Measurements from ENCODE around the gene TCF15.
A peak's percentile ranks its signal among the peaks of the same experiment; 100 is the strongest.

The TCF15 gene

DNA sequence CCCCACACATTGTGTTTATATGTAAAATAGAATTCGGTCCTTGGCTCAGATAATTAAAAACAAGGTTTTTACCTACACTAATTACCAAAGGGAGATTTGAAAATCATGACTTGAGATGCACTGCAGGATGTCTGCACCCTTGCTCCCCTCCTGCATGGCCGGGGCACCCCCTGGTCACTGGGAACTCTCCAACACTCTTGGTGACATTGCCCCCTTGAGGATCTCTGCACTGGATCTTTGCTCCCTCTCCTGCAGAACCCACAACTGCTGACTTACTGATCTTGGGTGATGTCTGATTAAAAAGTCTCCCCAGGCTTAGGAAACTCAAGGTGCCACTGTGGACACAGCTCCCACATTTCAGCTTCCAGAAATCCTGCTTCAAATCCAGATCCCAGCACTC lies 49.4 kb downstream of the TCF15 start:
- TF ChIP-seq ZC3H10 (CRISPR knock-in tag; IDR thresholded peaks at IDR 0.05) (no peak), ISL1 (CRISPR knock-in tag; IDR thresholded peaks at IDR 0.05) (no peak), TCF4 (CRISPR knock-in tag; IDR thresholded peaks at IDR 0.05; ENCODE audit: borderline replicate concordance) (no peak), GLIS3 (CRISPR knock-in tag; IDR thresholded peaks at IDR 0.05) (no peak), ZFP30 (CRISPR knock-in tag; IDR thresholded peaks at IDR 0.05) (no peak), PPARA (CRISPR knock-in tag; IDR thresholded peaks at IDR 0.05; ENCODE audit: borderline replicate concordance) (no peak)
- TF ChIP-seq, protein P1, sequence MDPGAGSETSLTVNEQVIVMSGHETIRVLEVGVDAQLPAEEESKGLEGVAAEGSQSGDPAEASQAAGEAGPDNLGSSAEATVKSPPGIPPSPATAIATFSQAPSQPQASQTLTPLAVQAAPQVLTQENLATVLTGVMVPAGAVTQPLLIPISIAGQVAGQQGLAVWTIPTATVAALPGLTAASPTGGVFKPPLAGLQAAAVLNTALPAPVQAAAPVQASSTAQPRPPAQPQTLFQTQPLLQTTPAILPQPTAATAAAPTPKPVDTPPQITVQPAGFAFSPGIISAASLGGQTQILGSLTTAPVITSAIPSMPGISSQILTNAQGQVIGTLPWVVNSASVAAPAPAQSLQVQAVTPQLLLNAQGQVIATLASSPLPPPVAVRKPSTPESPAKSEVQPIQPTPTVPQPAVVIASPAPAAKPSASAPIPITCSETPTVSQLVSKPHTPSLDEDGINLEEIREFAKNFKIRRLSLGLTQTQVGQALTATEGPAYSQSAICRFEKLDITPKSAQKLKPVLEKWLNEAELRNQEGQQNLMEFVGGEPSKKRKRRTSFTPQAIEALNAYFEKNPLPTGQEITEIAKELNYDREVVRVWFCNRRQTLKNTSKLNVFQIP (CRISPR knock-in tag; IDR thresholded peaks at IDR 0.05; ENCODE audit: borderline replicate concordance, low read depth), result no peak
- TF ChIP-seq, protein P2, sequence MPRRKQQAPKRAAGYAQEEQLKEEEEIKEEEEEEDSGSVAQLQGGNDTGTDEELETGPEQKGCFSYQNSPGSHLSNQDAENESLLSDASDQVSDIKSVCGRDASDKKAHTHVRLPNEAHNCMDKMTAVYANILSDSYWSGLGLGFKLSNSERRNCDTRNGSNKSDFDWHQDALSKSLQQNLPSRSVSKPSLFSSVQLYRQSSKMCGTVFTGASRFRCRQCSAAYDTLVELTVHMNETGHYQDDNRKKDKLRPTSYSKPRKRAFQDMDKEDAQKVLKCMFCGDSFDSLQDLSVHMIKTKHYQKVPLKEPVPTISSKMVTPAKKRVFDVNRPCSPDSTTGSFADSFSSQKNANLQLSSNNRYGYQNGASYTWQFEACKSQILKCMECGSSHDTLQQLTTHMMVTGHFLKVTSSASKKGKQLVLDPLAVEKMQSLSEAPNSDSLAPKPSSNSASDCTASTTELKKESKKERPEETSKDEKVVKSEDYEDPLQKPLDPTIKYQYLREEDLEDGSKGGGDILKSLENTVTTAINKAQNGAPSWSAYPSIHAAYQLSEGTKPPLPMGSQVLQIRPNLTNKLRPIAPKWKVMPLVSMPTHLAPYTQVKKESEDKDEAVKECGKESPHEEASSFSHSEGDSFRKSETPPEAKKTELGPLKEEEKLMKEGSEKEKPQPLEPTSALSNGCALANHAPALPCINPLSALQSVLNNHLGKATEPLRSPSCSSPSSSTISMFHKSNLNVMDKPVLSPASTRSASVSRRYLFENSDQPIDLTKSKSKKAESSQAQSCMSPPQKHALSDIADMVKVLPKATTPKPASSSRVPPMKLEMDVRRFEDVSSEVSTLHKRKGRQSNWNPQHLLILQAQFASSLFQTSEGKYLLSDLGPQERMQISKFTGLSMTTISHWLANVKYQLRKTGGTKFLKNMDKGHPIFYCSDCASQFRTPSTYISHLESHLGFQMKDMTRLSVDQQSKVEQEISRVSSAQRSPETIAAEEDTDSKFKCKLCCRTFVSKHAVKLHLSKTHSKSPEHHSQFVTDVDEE (CRISPR knock-in tag; IDR thresholded peaks at IDR 0.05), result no peak
- 0 out of 3 replicates have a peak, but pooled peaks have one; percentile 18 for ATAC-seq

DNA sequence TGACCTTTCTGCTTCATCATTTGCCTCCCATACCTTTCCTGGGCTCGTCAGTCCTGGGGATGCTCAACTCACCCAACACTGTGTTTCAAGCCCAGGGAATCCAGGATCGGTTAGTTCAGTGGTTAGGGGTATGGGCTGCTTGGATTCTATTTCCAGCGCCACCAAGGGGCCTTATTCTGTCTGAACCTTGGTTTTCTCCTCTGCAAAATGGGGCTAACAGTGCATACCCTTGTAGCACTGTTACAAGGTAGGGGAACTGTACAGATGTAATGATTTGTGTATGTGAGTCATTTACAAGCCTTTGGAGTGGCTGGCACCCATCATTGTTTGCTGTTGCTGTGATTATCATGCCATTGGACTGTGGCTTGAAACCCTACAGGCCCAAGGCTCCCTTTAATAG lies 52.0 kb downstream of the TCF15 start:
- TF ChIP-seq, protein P3, sequence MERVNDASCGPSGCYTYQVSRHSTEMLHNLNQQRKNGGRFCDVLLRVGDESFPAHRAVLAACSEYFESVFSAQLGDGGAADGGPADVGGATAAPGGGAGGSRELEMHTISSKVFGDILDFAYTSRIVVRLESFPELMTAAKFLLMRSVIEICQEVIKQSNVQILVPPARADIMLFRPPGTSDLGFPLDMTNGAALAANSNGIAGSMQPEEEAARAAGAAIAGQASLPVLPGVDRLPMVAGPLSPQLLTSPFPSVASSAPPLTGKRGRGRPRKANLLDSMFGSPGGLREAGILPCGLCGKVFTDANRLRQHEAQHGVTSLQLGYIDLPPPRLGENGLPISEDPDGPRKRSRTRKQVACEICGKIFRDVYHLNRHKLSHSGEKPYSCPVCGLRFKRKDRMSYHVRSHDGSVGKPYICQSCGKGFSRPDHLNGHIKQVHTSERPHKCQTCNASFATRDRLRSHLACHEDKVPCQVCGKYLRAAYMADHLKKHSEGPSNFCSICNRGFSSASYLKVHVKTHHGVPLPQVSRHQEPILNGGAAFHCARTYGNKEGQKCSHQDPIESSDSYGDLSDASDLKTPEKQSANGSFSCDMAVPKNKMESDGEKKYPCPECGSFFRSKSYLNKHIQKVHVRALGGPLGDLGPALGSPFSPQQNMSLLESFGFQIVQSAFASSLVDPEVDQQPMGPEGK (CRISPR knock-in tag; IDR thresholded peaks at IDR 0.05; ENCODE audit: borderline replicate concordance), result no peak
- no peak for TF ChIP-seq ZFP30 (CRISPR knock-in tag; IDR thresholded peaks at IDR 0.05)
- TF ChIP-seq, protein P1 (CRISPR knock-in tag; IDR thresholded peaks at IDR 0.05; ENCODE audit: borderline replicate concordance, low read depth), result no peak
- TF ChIP-seq, protein P4, sequence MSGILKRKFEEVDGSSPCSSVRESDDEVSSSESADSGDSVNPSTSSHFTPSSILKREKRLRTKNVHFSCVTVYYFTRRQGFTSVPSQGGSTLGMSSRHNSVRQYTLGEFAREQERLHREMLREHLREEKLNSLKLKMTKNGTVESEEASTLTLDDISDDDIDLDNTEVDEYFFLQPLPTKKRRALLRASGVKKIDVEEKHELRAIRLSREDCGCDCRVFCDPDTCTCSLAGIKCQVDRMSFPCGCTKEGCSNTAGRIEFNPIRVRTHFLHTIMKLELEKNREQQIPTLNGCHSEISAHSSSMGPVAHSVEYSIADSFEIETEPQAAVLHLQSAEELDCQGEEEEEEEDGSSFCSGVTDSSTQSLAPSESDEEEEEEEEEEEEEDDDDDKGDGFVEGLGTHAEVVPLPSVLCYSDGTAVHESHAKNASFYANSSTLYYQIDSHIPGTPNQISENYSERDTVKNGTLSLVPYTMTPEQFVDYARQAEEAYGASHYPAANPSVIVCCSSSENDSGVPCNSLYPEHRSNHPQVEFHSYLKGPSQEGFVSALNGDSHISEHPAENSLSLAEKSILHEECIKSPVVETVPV (CRISPR knock-in tag; IDR thresholded peaks at IDR 0.05), result no peak
- TF ChIP-seq, protein P2 (CRISPR knock-in tag; IDR thresholded peaks at IDR 0.05), result no peak
- no peak for TF ChIP-seq ESRRG (CRISPR knock-in tag; IDR thresholded peaks at IDR 0.05)
- TF ChIP-seq, protein P5, sequence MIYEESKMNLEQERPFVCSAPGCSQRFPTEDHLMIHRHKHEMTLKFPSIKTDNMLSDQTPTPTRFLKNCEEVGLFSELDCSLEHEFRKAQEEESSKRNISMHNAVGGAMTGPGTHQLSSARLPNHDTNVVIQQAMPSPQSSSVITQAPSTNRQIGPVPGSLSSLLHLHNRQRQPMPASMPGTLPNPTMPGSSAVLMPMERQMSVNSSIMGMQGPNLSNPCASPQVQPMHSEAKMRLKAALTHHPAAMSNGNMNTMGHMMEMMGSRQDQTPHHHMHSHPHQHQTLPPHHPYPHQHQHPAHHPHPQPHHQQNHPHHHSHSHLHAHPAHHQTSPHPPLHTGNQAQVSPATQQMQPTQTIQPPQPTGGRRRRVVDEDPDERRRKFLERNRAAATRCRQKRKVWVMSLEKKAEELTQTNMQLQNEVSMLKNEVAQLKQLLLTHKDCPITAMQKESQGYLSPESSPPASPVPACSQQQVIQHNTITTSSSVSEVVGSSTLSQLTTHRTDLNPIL (CRISPR knock-in tag; IDR thresholded peaks at IDR 0.05; ENCODE audit: low read depth), result no peak
- no peak for TF ChIP-seq ZNF8 (CRISPR knock-in tag; IDR thresholded peaks at IDR 0.05)
- no peak for ATAC-seq

DNA sequence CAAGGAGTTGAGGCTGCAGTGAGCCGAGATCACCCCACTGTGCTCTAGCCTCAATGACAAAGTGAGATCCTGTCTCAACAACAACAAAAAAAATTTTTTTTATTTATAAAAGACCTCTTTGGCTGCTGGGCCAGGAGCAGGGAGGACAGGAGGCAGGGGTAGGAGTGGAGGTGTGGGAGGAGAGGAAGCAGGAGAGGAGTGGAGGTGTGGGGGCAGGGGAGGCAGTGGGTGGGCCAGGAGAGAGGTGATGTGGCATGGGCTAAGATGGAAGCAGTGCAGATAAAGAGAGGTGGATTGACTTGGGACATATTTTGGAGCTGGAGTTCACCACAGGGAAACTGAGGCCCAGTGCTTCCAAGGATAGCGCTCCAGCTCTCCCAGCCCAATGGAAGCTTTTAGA lies 53.1 kb downstream of the TCF15 start:
- no peak for ATAC-seq
- TF ChIP-seq, protein P3 (CRISPR knock-in tag; IDR thresholded peaks at IDR 0.05; ENCODE audit: borderline replicate concordance), result no peak
- TF ChIP-seq ZC3H10 (CRISPR knock-in tag; IDR thresholded peaks at IDR 0.05) (no peak), TCF4 (CRISPR knock-in tag; IDR thresholded peaks at IDR 0.05; ENCODE audit: borderline replicate concordance) (no peak), TOX (CRISPR knock-in tag; IDR thresholded peaks at IDR 0.05; ENCODE audit: borderline replicate concordance) (no peak), ESRRG (CRISPR knock-in tag; IDR thresholded peaks at IDR 0.05) (no peak)
- TF ChIP-seq, protein P2 (CRISPR knock-in tag; IDR thresholded peaks at IDR 0.05), result no peak
- TF ChIP-seq, protein P4 (CRISPR knock-in tag; IDR thresholded peaks at IDR 0.05), result no peak

Measured in SK-N-SH treated with all-trans-retinoic acid at 6 μM for 48 hours (cell line).